Lower lobe of right lung (tissue), 2 donors: ENCODE measurements around the gene SART3. TPM values are rescaled to one million over a fixed set of nuclear protein-coding genes. Genes with fewer than 3 reads are reported as not detected.
"Not testable (repeated sequence)": the region's sequence is repeated elsewhere in the genome, so short reads cannot be mapped to it uniquely, and the experiment has no call there.

Experiments used
- ATAC-seq, 2 donors: fragments of 200-7000 bp; cut with Tn5 transposase; one replicate each; pipeline ENCODE4 v1.9.1; 2020 to 2022; ENCODE audit warnings: mild to moderate bottlenecking in 2 of 2, moderate library complexity in 2 of 2
- DNase-seq: peaks from one replicate; pipeline ENCODE4 v3.0.0-alpha.2; 2020
- H3K27ac ChIP-seq: fragments of 200-600 bp; one replicate; pipeline ENCODE4 v1.8.0; 2022
- H3K27me3 ChIP-seq: fragments of 200-600 bp; one replicate; pipeline ENCODE4 v1.8.0; 2022; ENCODE audit warnings: low read depth
- H3K36me3 ChIP-seq: fragments of 200-600 bp; one replicate; pipeline ENCODE4 v1.8.0; 2022; ENCODE audit warnings: mild to moderate bottlenecking
- H3K4me1 ChIP-seq: fragments of 200-600 bp; one replicate; pipeline ENCODE4 v1.8.0; 2022
- H3K4me3 ChIP-seq: fragments of 200-600 bp; one replicate; pipeline ENCODE4 v1.8.0; 2022; ENCODE audit warnings: mild to moderate bottlenecking
- H3K9me3 ChIP-seq: fragments of 200-600 bp; one replicate; pipeline ENCODE4 v1.8.0; 2022
- intact Hi-C: fragments of 100-400 bp; cut with DNase I; formaldehyde crosslinking; loops from one replicate; pipeline ENCODE4 v1.11.0; 2022
- total RNA-seq: library from RNA; stranded (reverse); fragmentation: NEBNext Ultra II Directional; extraction: Animal tissue kit (Norgen Biotek cat#: 25700); gene quantifications from one replicate; pipeline ENCODE4 v1.2.1, GENCODE V29; 2021
- TF ChIP-seq, protein P1 (sequence below): fragments of 200-600 bp; IDR thresholded peaks from one replicate; pipeline ENCODE4 v1.8.0; 2022; ENCODE audit warnings: antibody characterized with exemption, mild to moderate bottlenecking
- donor health status: DM: no; HTN: yes; CAD: no; lungs with severe emphysema.

Gene SART3
- total RNA-seq, 1 donor from 2014 or later, result 42.8 TPM

- Histone ChIP-seq H3K27me3 (no peaks in the 10 kb centered on the region), H3K36me3 (peaks cover under 1% of the 10 kb centered on the region), H3K4me3 (no peak overlapping the region), H3K27ac (no peak overlapping the region), H3K4me1 (no peaks in the 10 kb centered on the region), H3K9me3 (no peaks in the 10 kb centered on the region)
- ATAC-seq, result no peak
- TF ChIP-seq, protein P1, sequence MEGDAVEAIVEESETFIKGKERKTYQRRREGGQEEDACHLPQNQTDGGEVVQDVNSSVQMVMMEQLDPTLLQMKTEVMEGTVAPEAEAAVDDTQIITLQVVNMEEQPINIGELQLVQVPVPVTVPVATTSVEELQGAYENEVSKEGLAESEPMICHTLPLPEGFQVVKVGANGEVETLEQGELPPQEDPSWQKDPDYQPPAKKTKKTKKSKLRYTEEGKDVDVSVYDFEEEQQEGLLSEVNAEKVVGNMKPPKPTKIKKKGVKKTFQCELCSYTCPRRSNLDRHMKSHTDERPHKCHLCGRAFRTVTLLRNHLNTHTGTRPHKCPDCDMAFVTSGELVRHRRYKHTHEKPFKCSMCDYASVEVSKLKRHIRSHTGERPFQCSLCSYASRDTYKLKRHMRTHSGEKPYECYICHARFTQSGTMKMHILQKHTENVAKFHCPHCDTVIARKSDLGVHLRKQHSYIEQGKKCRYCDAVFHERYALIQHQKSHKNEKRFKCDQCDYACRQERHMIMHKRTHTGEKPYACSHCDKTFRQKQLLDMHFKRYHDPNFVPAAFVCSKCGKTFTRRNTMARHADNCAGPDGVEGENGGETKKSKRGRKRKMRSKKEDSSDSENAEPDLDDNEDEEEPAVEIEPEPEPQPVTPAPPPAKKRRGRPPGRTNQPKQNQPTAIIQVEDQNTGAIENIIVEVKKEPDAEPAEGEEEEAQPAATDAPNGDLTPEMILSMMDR, result no peak
- intact Hi-C loops, result no loop called here
- DNase-seq, result no peak
These were observed 14.4 kb upstream of the SART3 start for GRCh38 chr12:108575199-108575912.

DNA sequence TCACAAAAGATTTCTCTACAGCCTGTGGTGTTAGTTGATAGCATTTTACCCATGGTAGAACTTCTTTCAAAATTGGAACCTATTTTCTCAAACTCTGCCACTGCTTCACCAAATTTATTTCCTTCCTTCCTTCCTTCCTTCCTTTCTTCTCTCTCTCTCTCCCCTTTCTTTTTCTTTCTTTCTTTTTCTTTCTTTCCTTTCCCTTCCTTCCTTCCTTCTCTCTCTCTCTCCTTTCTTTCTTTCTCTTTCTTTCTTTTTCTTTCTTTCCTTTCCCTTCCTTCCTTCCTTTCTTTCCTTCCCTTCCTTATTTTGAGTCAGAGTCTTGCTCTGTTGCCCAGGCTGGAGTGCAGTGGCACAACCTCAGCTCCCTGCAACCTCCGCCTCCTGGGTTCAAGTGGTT, 13.3 kb upstream of the SART3 start:
- H3K9me3 ChIP-seq, ATAC-seq, H3K4me1 ChIP-seq, H3K4me3 ChIP-seq, intact Hi-C loops, H3K27ac ChIP-seq, H3K27me3 ChIP-seq, DNase-seq: not testable (repeated sequence)
- H3K36me3 ChIP-seq, result peaks cover 11% of the 10 kb centered on the region

GRCh38 chr12:108573317-108573716, 12.3 kb upstream of the SART3 start:
- no peaks in the 10 kb centered on the region for H3K27me3 ChIP-seq
- TF ChIP-seq, protein P1, result no peak
- ATAC-seq (no peak), DNase-seq (no peak)
- H3K4me3 ChIP-seq, result no peak overlapping the region
- H3K9me3 ChIP-seq, result no peaks in the 10 kb centered on the region
- intact Hi-C loops, result no loop called here
- peaks cover 4% of the 10 kb centered on the region for H3K4me1 ChIP-seq
- H3K27ac ChIP-seq, result no peak overlapping the region
- H3K36me3 ChIP-seq, result peaks cover 20% of the 10 kb centered on the region

DNA sequence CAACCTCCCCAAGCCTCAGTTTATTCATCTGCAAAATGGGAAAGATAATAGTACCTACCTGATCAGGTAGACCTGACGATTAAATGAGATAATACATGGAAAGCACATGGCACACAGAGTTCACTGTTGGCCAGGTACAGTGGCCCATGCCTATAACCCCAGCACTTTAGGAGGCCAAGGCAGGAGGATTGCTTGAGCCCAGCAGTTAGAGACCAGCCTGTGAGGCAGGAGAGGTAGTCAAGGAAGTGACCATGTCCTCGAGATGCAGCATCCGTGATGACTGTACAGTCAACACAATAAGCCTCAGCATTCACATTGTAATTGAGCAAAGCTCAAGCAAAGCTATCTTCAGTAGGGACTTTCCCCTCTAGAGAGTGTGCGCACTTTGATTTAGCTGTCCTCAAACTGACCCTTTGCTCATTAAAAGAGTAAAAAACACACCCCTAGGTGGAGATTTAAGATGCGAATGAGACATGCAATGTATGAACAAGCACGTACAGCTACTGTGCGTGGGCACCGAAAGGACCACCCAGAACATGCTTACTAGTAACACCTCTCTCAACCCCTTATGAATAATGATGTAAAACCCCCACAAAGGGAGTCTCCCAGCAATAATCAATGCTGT, 11.3 kb upstream of the SART3 start:
- Histone ChIP-seq H3K36me3 (peaks cover 31% of the 10 kb centered on the region), H3K27ac (no peak overlapping the region), H3K4me3 (no peak overlapping the region), H3K9me3 (no peaks in the 10 kb centered on the region), H3K27me3 (no peaks in the 10 kb centered on the region), H3K4me1 (peaks cover 14% of the 10 kb centered on the region)
- ATAC-seq, result no peak
- DNase-seq, result no peak
- TF ChIP-seq, protein P1, result no peak
- intact Hi-C loops, result no loop called here

DNA sequence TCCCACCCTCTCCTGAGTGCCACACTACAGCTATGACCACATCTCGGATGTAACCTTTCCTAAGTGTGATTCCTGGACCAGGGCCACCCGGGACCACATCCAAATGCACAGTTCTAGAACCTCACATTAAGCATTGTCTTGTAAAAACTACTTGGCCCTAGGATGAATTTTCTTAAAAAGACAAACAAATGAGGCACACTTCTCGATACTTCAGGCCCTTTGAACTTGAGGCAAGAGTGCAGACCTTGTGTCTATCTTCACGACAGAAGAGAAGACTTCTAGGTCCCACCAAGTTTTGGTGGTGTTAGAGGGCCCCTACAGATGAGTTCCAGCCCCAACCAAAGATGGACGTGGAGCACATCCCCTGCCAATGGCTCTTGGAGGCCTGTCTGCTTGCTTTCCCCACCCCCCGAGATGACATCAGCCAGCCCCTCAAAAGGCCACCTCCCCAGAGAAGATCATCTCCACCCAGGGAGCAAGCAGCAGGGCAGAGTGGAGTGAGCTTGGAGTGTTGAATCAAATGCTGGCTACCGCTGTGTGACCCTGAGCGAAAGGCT, 10.7 kb upstream of the SART3 start:
- no peak for DNase-seq
- H3K27me3 ChIP-seq, result no peaks in the 10 kb centered on the region
- H3K4me3 ChIP-seq, result no peak overlapping the region
- no peaks in the 10 kb centered on the region for H3K9me3 ChIP-seq
- no peak overlapping the region for H3K27ac ChIP-seq
- H3K36me3 ChIP-seq, result peaks cover 37% of the 10 kb centered on the region
- no peak for ATAC-seq
- intact Hi-C loops, result no loop called here
- TF ChIP-seq, protein P1, result no peak
- H3K4me1 ChIP-seq, result peaks cover 20% of the 10 kb centered on the region
